Neuronal stem cell (in vitro differentiated cells): ENCODE data around the gene POLR2A. TPM values are rescaled to one million over a fixed set of nuclear protein-coding genes. Genes with fewer than 3 reads are reported as not detected.

ENCODE experiments used
- DNase-seq: peaks from one replicate; pipeline ENCODE4 v3.0.0-alpha.2; 2013; ENCODE audit warnings: low spot score
- H2AFZ ChIP-seq: one replicate; pipeline ENCODE4 v1.6.1; 2013; ENCODE audit warnings: mild to moderate bottlenecking, low read length, inconsistent platforms
- H2AK5ac ChIP-seq: 2 replicates; pipeline ENCODE4 v1.6.1; 2013; ENCODE audit warnings: low read depth, mild to moderate bottlenecking, inconsistent platforms, low read length, moderate library complexity, mixed read lengths
- H2BK120ac ChIP-seq: 2 replicates; pipeline ENCODE4 v1.6.1; 2013; ENCODE audit warnings: low read depth, mild to moderate bottlenecking, inconsistent platforms, low read length, moderate library complexity, mixed read lengths
- H2BK12ac ChIP-seq: one replicate; pipeline ENCODE4 v1.6.1; 2013; ENCODE audit warnings: low read length, inconsistent platforms
- H2BK15ac ChIP-seq: 2 replicates; pipeline ENCODE4 v1.6.1; 2013; ENCODE audit warnings: mild to moderate bottlenecking, low read length, inconsistent platforms, mixed read lengths
- H2BK5ac ChIP-seq: one replicate; pipeline ENCODE4 v1.6.1; 2013; ENCODE audit warnings: inconsistent platforms, mild to moderate bottlenecking, low read length, moderate library complexity
- H3K14ac ChIP-seq: one replicate; pipeline ENCODE4 v1.6.1; 2013; ENCODE audit warnings: low read length, inconsistent platforms
- H3K18ac ChIP-seq: 2 replicates; pipeline ENCODE4 v1.6.1; 2013; ENCODE audit warnings: low read length, inconsistent platforms
- H3K23ac ChIP-seq: 2 replicates; pipeline ENCODE4 v1.6.1; 2013; ENCODE audit warnings: low read depth, mild to moderate bottlenecking, mixed read lengths, low read length, inconsistent platforms; ENCODE audit not compliant: poor library complexity
- H3K27ac ChIP-seq: replicated peaks from 3 replicates; pipeline ENCODE4 v1.5.1; 2013; ENCODE audit warnings: low read length, inconsistent platforms
- H3K27me3 ChIP-seq, 3 experiments: 2 replicates each; pipeline ENCODE4 v1.6.1; 2013; ENCODE audit warnings: low read length in 3 of 3, mild to moderate bottlenecking in 2 of 3, inconsistent platforms in 1 of 3, low read depth in 1 of 3, mixed read lengths in 1 of 3, moderate library complexity in 1 of 3; ENCODE audit not compliant: control insufficient read depth in 3 of 3, insufficient read depth in 3 of 3
- H3K36me3 ChIP-seq, 2 donors: replicated peaks in 1 of 2; 2 replicates each; pipeline ENCODE4 v1.6.1; 2013; ENCODE audit warnings: low read length in 2 of 2; ENCODE audit not compliant: control insufficient read depth in 2 of 2, insufficient read depth in 2 of 2
- H3K4ac ChIP-seq: 2 replicates; pipeline ENCODE4 v1.6.1; 2013; ENCODE audit warnings: inconsistent platforms, mild to moderate bottlenecking, low read length, moderate library complexity
- H3K4me1 ChIP-seq, 2 donors: 1 replicate in 1 of 2; 2 replicates in 1 of 2; pipeline ENCODE4 v1.6.1; 2013; ENCODE audit warnings: low read length in 2 of 2, low read depth in 1 of 2; ENCODE audit not compliant: control insufficient read depth in 2 of 2, insufficient read depth in 1 of 2
- H3K4me2 ChIP-seq: one replicate; pipeline ENCODE4 v1.6.1; 2013; ENCODE audit warnings: mild to moderate bottlenecking, low read length, inconsistent platforms; ENCODE audit not compliant: insufficient read depth, poor library complexity, severe bottlenecking
- H3K4me3 ChIP-seq, 2 donors: 2 replicates each; pipeline ENCODE4 v1.5.1; 2013; ENCODE audit warnings: low read length in 2 of 2, mild to moderate bottlenecking in 2 of 2, inconsistent platforms in 1 of 2, moderate library complexity in 1 of 2
- H3K79me1 ChIP-seq: one replicate; pipeline ENCODE4 v1.6.1; 2013; ENCODE audit warnings: low read depth, mild to moderate bottlenecking, inconsistent platforms, low read length, moderate library complexity
- H3K9ac ChIP-seq: one replicate; pipeline ENCODE4 v1.6.1; 2013; ENCODE audit warnings: mild to moderate bottlenecking, low read depth, low read length, inconsistent platforms; ENCODE audit not compliant: poor library complexity
- H3K9me3 ChIP-seq, 2 donors: replicated peaks in 1 of 2; 2 replicates each; pipeline versions ENCODE3 to v1.6.1; 2013; ENCODE audit warnings: low read length in 2 of 2, mild to moderate bottlenecking in 2 of 2, inconsistent platforms in 1 of 2, low read depth in 1 of 2, mixed read lengths in 1 of 2, moderate library complexity in 1 of 2; ENCODE audit not compliant: control insufficient read depth in 2 of 2, insufficient read depth in 1 of 2
- H4K8ac ChIP-seq: one replicate; pipeline ENCODE4 v1.6.1; 2013; ENCODE audit warnings: low read depth, mild to moderate bottlenecking, inconsistent platforms, low read length, moderate library complexity
- H4K91ac ChIP-seq: one replicate; pipeline ENCODE4 v1.6.1; 2013; ENCODE audit warnings: low read length, low read depth, mild to moderate bottlenecking, inconsistent platforms; ENCODE audit not compliant: poor library complexity
- WGBS, 2 donors: extraction: QIAGEN DNeasy Blood & Tissue Kit; methylation state at CpG; one replicate each; pipeline ENCODE4 v1.1.7; 2013; ENCODE audit warnings: missing lambda C conversion rate in 2 of 2, mixed read lengths in 1 of 2; ENCODE audit not compliant: insufficient read length in 2 of 2, insufficient replicate concordance in 1 of 2; ENCODE audit errors: extremely low coverage in 2 of 2; 5-methylcytosine and 5-hydroxymethylcytosine counted together
- polyA plus RNA-seq, 2 experiments: library from polyadenylated mRNA; stranded (reverse); fragments of 200-250 nt; gene quantifications; one replicate each; pipeline ENCODE4 v1.2.3, GENCODE V29; 2013

POLR2A gene
- polyA plus RNA-seq (2013, experiment 1 of 2): 40.1 TPM
- 39.2 TPM for polyA plus RNA-seq (2013, experiment 2 of 2)

DNA sequence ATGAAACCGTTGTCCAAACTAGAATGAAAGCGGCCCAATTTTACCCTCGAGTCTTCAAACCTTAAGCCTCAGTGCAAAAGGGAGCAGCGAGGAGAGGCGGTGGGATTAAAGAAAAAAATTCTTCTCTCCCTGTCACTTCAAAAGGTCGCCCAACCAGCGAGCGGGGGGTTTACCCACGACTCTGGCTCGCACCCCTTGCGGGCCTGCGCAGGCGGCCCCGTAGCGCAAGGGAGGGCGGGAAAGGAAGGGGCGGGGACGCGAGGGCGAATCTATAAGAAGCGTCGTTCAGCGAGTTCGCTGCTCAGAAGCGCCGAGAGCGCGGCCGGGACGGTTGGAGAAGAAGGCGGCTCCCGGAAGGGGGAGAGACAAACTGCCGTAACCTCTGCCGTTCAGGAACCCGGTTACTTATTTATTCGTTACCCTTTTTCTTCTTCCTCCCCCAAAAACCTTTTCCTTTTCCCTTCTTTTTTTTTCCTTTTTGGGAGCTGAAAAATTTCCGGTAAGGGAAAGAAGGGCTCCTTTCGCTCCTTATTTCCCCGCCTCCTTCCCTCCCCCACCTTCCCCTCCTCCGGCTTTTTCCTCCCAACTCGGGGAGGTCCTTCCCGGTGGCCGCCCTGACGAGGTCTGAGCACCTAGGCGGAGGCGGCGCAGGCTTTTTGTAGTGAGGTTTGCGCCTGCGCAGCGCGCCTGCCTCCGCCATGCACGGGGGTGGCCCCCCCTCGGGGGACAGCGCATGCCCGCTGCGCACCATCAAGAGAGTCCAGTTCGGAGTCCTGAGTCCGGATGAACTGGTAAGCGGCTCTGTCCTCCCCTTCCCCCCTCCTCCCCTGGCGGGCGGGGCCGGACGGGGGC, at the start of gene POLR2A:
Gene POLR2A (plus strand): TSS at position 300 of the 852 bp plus-strand sequence.
- DNase-seq: peak; percentile 97
- peak within 1 kb of the TSS; percentile 46 for H4K91ac ChIP-seq

DNA sequence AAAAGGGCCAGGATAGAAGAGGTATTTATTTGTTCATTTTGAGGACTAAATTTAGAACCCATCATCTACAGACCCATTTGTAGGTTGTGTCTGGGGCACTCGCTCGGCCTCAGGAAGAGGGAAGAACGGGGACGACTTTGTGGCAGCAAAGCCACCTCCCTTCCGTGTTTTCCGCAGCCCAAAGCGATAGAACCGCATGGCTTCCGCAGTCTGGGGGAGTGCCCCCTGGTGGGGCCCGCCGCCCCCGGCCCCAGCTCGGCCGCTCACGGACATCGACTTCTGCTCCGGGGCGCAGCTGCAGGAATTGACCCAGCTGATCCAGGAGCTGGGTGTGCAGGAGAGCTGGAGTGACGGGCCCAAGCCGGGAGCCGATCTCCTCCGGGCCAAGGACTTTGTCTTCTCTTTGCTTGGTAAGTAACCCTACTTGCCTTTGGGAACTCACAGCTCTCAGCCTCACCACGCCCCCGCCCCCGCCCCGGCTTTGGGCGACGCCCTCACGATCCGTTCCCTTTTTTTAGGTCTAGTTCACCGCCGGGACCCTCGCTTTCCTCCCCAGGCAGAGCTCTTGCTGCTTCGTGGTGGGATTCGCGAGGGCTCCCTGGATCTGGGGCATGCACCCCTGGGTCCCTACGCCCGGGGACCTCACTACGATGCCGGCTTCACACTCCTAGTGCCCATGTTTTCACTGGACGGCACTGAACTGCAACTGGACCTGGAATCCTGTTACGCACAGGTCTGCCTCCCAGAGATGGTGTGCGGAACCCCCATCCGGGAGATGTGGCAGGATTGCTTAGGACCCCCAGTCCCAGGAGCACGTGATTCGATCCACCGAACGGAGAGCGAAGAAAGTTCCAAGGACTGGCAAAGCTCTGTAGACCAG, 48.2 kb upstream of the POLR2A start:
- peak overlapping the region; percentile 45 to 59 for H3K4me3 ChIP-seq
- H4K8ac ChIP-seq: no peak overlapping the region
- peaks cover 23 to 24% of the 10 kb centered on the region in 2 donors for H3K4me1 ChIP-seq
- H3K9me3 ChIP-seq: peaks cover 0 to 4% of the 10 kb centered on the region in 2 donors
- no CpG with 5 or more reads among the region's 49 CpGs for WGBS, 2 donors
- no peaks in the 10 kb centered on the region for H3K79me1 ChIP-seq
- H2AFZ ChIP-seq: peak overlapping the region; percentile 96
- DNase-seq: peak; percentile 31
- H3K4ac ChIP-seq: no peak overlapping the region
- H3K4me2 ChIP-seq: peak overlapping the region; percentile 95
- H3K14ac ChIP-seq: peak overlapping the region; percentile 3
- peak overlapping the region; percentile 14 for H2AK5ac ChIP-seq
- no peak overlapping the region for H3K9ac ChIP-seq
- no peaks in the 10 kb centered on the region for H3K36me3 ChIP-seq
- no peak overlapping the region for H4K91ac ChIP-seq
- peak overlapping the region; percentile 38 for H3K18ac ChIP-seq
- H3K27ac ChIP-seq: no peak overlapping the region
- no peak overlapping the region for H2BK5ac ChIP-seq
- no peak overlapping the region for H2BK12ac ChIP-seq
- H2BK120ac ChIP-seq: no peak overlapping the region
- H3K23ac ChIP-seq: no peak overlapping the region
- peaks cover 29 to 45% (median 38%) of the 10 kb centered on the region in 3 experiments for H3K27me3 ChIP-seq
- H2BK15ac ChIP-seq: peak overlapping the region; percentile 5

More for the DNA sequence above, at the start of gene POLR2A:
- peak within 1 kb of the TSS; percentile 97 for H3K27ac ChIP-seq
- peak within 1 kb of the TSS; percentile 72 for H4K8ac ChIP-seq
- peak within 1 kb of the TSS; percentile 73 for H3K14ac ChIP-seq
- no CpG with 5 or more reads among the region's 64 CpGs for WGBS, 2 donors
- peak within 1 kb of the TSS; percentile 58 for H3K4ac ChIP-seq
- peak within 1 kb of the TSS; percentile 100 for H3K23ac ChIP-seq
- no peaks in the 10 kb centered on the region for H3K27me3 ChIP-seq
- H2BK15ac ChIP-seq: peak within 1 kb of the TSS; percentile 69
- H2BK12ac ChIP-seq: no peak within 1 kb of the TSS
- H3K79me1 ChIP-seq: no peaks in the 10 kb centered on the region
- H2BK5ac ChIP-seq: peak within 1 kb of the TSS; percentile 14
- H2AFZ ChIP-seq: peak within 1 kb of the TSS; percentile 96
- no peak within 1 kb of the TSS for H2BK120ac ChIP-seq
- H3K36me3 ChIP-seq: peaks cover 0 to 31% of the 10 kb centered on the region in 2 donors
- H3K4me1 ChIP-seq: peaks cover 15 to 24% of the 10 kb centered on the region in 2 donors
- peak within 1 kb of the TSS; percentile 76 for H3K9ac ChIP-seq
- peak within 1 kb of the TSS; percentile 53 for H2AK5ac ChIP-seq
- peak within 1 kb of the TSS; percentile 95 for H3K18ac ChIP-seq
- peak within 1 kb of the TSS; percentile 63 for H3K4me2 ChIP-seq
- H3K9me3 ChIP-seq: no peaks in the 10 kb centered on the region
- peak within 1 kb of the TSS; percentile 68 to 93 for H3K4me3 ChIP-seq

DNA sequence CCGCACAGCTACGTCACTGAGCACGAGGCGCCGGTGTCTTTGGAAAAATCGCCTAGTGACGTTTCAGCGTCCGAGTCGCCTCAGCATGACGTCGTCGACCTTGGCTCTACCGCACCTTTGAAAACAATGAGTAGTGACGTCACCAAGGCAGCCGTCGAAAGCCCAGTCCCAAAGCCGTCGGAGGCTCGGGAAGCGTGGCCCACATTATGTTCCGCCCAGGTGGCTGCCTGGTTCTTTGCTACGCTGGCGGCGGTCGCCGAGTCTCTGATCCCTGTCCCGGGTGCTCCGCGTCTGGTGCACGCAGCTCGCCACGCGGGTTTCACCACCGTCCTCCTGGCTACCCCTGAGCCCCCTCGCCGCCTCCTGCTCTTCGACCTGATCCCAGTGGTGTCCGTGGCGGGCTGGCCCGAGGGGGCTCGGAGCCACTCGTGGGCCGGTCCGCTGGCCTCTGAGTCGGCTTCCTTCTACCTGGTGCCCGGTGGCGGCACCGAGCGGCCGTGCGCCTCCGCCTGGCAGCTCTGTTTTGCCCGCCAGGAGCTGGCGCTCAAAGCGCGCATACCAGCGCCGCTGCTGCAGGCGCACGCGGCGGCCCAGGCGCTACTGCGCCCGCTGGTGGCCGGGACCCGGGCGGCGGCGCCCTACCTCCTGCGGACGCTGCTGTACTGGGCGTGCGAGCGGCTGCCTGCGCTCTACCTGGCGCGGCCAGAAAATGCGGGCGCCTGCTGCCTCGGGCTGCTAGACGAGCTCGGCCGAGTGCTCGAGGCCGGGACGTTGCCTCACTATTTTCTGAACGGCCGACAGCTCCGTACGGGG, 47.4 kb upstream of the POLR2A start:
- Histone ChIP-seq H2BK5ac (no peak overlapping the region), H3K36me3 (no peaks in the 10 kb centered on the region), H2BK12ac (no peak overlapping the region), H3K18ac (peak overlapping the region; percentile 94), H3K9ac (peak overlapping the region; percentile 80), H3K79me1 (no peaks in the 10 kb centered on the region), H3K4ac (no peak overlapping the region), H4K91ac (no peak overlapping the region), H3K9me3 (peaks cover 0 to 4% of the 10 kb centered on the region in 2 donors), H3K4me3 (peak overlapping the region; percentile 45 to 72), H2AK5ac (peak overlapping the region; percentile 70), H3K4me2 (peak overlapping the region; percentile 93), H3K27ac (no peak overlapping the region), H3K23ac (peak overlapping the region; percentile 27), H3K4me1 (peaks cover 25 to 29% of the 10 kb centered on the region in 2 donors), H4K8ac (no peak overlapping the region), H2BK15ac (peak overlapping the region; percentile 95), H3K14ac (no peak overlapping the region), H2BK120ac (no peak overlapping the region), H3K27me3 (peaks cover 29 to 45% (median 38%) of the 10 kb centered on the region in 3 experiments), H2AFZ (peak overlapping the region; percentile 96)
- peak; percentile 83 for DNase-seq
- no CpG with 5 or more reads among the region's 92 CpGs for WGBS, 2 donors
